ENCODE data around the gene NUCB1. TPM values are rescaled to one million over a fixed set of nuclear protein-coding genes. Genes with fewer than 3 reads are reported as not detected.

The NUCB1 gene
- total RNA-seq, 1 donor from 2014 or later = 117 TPM

DNA sequence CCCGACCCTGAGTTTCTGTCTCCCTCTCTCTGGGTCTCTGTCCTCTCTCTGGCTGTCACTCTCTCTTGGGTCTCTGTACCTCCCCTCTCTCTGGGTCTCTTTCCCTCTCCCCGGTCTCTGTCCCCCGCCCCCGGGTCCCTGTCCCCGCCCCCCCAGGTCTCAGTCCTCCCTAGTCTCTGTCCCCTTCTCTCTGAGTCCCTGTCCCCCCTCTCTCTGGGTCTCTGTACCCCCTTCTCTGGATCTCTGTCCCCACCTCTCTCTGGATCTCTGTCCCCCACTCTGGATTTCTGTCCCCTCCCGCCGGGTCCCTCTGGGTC lies 62.7 kb downstream of the NUCB1 start:
- Mint-ChIP-seq H3K9me3 (no peaks in the 10 kb centered on the region), H3K4me3 (peak overlapping the region; percentile 100), H3K36me3 (ENCODE audit: low read depth) (peaks cover 55% of the 10 kb centered on the region), H3K27me3 (no peaks in the 10 kb centered on the region), H3K27ac (peak overlapping the region; percentile 99), H3K4me1 (peaks cover 62% of the 10 kb centered on the region)
- no peak for DNase-seq
- intact Hi-C loops (cut with micrococcal nuclease) = loop anchor here (5.0 kb wide), 1 partner anchor 326 kb away; the partner anchor contains the start of gene DBP

DNA sequence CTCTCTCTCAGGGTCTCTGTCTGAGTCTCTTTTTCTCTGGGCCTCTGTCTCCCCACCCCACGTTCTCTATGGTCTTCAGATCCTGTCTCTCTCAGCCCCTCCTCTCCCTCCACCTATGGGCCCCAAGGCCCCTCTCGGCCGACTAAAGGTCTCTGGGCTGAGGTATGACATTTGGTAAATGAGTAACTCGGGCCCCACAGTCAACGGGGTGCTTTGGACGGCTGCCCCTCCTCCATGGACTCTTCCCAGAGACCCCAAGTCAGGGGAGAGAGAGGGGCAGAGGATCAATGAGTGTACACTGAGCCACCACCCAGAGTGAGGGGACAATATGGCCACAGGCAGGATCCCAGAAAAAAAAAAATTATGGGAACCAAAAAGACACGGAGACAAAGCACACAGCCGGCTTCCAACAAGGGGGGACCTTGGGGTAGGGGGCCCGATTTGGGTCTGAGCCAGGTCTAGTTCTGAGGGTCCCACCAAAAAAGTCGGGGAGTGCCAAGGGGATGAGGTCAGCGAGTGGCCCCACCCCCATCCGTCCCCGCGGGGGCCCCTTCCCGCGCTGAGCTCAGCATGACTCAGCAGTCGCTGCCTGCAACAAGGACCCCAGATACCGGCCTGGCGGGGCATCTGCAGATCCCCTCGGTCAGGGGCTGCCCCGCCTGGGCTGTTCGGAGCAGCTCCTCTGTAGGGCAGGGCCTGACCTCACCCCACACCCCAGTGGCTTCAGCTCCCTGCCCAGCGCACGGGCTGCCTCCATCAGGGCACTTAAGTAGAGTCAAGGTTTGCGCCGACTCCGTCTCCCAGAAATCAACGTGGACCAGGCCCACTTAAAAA lies 63.5 kb downstream of the NUCB1 start:
- peaks cover 63% of the 10 kb centered on the region for H3K4me1 Mint-ChIP-seq
- H3K36me3 Mint-ChIP-seq (ENCODE audit: low read depth) = peaks cover 54% of the 10 kb centered on the region
- intact Hi-C loops (cut with micrococcal nuclease) = loop anchor here (1.0 to 5.0 kb wide), 4 partner anchors 9 to 326 kb away; partner anchors contain the start of genes BAX, DBP and NUCB1

DNA sequence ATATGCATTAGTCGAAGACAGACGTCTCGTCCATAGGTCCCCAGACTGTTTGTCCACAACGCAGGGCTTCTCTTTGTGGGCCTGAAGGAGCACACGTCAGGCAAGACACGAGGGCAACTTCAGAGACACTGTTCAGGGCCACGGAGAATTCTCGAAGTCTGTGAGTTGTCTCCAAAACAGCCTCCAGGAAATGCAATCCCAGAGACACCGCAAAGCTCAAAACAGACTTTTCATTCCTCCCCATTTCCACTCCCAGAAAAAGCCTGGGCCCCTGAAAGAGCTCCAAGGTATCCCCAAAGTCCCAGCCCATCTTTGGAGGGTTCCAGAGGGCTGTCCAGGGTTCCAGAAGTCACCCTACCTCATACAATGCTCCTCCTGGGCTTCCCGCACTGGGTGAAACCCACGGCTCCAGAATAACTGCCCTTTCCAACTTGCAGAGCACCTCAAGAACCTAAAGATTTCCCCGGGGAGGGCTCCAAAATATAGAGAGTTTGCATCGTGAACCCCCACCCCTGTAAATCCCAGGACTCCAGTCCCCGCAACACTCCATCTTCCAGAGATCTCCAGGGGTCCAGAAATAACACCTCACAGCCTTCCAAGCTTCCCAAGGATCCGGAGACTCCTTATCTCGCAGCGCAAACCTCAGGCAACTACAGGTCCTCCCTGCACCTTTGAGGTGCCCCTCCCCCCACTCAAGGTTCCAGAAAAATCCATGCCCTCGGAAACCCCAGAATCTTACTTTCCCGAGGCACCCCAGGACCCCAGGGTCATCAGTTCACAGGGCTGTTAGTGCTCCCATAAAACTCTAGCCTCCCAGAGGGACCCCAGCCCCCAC lies 64.3 kb downstream of the NUCB1 start:
- H3K4me3 Mint-ChIP-seq = peak overlapping the region; percentile 100
- H3K4me1 Mint-ChIP-seq = peaks cover 58% of the 10 kb centered on the region
- intact Hi-C loops (cut with micrococcal nuclease) = loop anchor here (1.0 to 5.0 kb wide), 6 partner anchors 10 to 327 kb away; partner anchors contain the start of genes BAX, DBP, GYS1 and NUCB1
- peak overlapping the region; percentile 99 for H3K27ac Mint-ChIP-seq
- H3K36me3 Mint-ChIP-seq (ENCODE audit: low read depth) = peaks cover 54% of the 10 kb centered on the region
- DNase-seq = no peak
- no peaks in the 10 kb centered on the region for H3K27me3 Mint-ChIP-seq
- H3K9me3 Mint-ChIP-seq = no peaks in the 10 kb centered on the region

More for the DNA sequence above, 63.5 kb downstream of the NUCB1 start:
- no peaks in the 10 kb centered on the region for H3K9me3 Mint-ChIP-seq
- peak overlapping the region; percentile 99 for H3K27ac Mint-ChIP-seq
- H3K4me3 Mint-ChIP-seq = peak overlapping the region; percentile 100
- DNase-seq = peak; percentile 89
- no peaks in the 10 kb centered on the region for H3K27me3 Mint-ChIP-seq

DNA sequence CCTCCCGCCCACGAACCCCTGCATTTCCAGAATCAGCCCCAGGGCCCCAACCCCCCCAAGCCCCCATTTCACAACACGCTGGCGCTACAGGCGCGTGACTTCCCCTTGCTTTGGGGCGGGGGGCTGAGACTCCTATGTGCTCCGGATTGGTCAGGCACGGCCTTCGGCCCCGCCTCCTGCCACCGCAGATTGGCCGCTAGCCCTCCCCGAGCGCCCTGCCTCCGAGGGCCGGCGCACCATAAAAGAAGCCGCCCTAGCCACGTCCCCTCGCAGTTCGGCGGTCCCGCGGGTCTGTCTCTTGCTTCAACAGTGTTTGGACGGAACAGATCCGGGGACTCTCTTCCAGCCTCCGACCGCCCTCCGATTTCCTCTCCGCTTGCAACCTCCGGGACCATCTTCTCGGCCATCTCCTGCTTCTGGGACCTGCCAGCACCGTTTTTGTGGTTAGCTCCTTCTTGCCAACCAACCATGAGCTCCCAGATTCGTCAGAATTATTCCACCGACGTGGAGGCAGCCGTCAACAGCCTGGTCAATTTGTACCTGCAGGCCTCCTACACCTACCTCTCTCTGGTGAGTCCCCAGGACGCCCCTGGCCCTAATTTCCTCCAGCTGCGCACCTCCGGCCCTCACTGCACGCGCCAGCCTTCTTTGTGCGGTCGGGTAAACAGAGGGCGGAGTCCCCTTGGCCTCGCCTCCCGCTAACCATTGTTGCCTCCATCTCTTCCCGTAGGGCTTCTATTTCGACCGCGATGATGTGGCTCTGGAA lies 65.1 kb downstream of the NUCB1 start, which contains the start of gene FTL:
TSS of gene FTL (plus strand) at position 270 of the 766 bp plus-strand sequence. CDS start at position 469, 199 bp downstream.
- H3K27ac Mint-ChIP-seq = peak within 1 kb of the TSS; percentile 99
- H3K9me3 Mint-ChIP-seq = no peaks in the 10 kb centered on the region
- peaks cover 57% of the 10 kb centered on the region for H3K36me3 Mint-ChIP-seq (ENCODE audit: low read depth)
- peaks cover 58% of the 10 kb centered on the region for H3K4me1 Mint-ChIP-seq
- DNase-seq = peak; percentile 98
- intact Hi-C loops (cut with micrococcal nuclease) = loop anchor here (1.0 to 2.0 kb wide), 4 partner anchors 28 to 170 kb away; partner anchors contain the start of genes GYS1, NUCB1 and RUVBL2
- H3K27me3 Mint-ChIP-seq = no peaks in the 10 kb centered on the region
- peak within 1 kb of the TSS; percentile 100 for H3K4me3 Mint-ChIP-seq

DNA sequence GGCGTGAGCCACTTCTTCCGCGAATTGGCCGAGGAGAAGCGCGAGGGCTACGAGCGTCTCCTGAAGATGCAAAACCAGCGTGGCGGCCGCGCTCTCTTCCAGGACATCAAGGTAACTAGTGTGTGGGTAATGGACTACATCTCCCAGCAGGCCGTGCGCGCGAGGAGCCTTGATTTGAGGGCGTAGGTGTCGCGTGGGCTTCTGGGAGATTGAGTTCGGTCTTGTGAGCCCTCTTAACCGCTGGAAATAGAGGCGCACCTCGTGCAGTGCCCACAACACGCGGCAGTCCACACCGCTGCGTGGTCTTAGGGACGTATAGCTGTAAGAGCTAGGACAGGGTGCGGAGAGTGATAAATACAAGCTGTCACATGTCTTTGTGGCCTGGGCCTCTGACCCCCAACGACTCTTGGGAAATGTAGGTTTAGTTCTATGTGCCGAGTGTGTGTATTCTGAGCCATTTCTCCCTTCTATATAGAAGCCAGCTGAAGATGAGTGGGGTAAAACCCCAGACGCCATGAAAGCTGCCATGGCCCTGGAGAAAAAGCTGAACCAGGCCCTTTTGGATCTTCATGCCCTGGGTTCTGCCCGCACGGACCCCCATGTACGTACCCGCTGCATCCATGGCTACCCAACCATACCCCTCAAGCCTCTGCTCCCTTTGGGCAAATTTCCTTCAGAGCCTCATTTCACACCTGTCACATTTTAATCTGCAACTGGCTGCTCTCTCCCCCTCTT lies 65.9 kb downstream of the NUCB1 start:
- Mint-ChIP-seq H3K9me3 (no peaks in the 10 kb centered on the region), H3K27ac (peak overlapping the region; percentile 99), H3K27me3 (no peaks in the 10 kb centered on the region), H3K4me3 (peak overlapping the region; percentile 100), H3K4me1 (peaks cover 60% of the 10 kb centered on the region), H3K36me3 (ENCODE audit: low read depth) (peaks cover 55% of the 10 kb centered on the region)
- intact Hi-C loops (cut with micrococcal nuclease) = loop anchor here (1.0 to 2.0 kb wide), 4 partner anchors 27 to 171 kb away; partner anchors contain the start of genes GYS1, NUCB1 and RUVBL2
- DNase-seq = peak; percentile 96

DNA sequence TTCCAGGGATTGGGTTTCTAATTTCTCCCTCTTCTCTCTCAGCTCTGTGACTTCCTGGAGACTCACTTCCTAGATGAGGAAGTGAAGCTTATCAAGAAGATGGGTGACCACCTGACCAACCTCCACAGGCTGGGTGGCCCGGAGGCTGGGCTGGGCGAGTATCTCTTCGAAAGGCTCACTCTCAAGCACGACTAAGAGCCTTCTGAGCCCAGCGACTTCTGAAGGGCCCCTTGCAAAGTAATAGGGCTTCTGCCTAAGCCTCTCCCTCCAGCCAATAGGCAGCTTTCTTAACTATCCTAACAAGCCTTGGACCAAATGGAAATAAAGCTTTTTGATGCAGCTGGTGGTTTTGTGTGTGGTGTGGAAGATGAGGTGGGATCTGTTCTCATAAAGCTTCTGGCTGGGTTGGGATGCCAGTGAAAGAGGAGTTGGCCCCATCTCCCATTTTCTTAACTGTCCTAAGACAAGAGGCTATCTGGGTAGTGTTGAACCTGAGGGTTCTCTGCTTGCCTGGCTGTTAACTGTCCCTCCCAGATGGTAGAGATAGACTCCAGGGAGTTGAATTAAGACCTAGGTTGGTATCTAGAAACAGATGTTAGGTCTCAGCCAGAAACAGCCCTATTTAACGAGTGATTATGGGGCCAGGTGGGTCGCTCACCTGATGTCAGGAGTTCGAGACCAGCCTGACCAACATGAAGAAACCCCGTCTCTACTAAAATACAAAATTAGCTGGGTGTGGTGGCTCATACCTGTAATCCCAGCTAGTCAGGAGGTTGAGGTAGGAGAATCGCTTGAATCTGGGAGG lies 66.6 kb downstream of the NUCB1 start:
- intact Hi-C loops (cut with micrococcal nuclease) = no loop called here
- peak overlapping the region; percentile 99 for H3K27ac Mint-ChIP-seq
- DNase-seq = no peak
- no peaks in the 10 kb centered on the region for H3K27me3 Mint-ChIP-seq
- peaks cover 58% of the 10 kb centered on the region for H3K4me1 Mint-ChIP-seq
- no peaks in the 10 kb centered on the region for H3K9me3 Mint-ChIP-seq
- H3K4me3 Mint-ChIP-seq = peak overlapping the region; percentile 100
- H3K36me3 Mint-ChIP-seq (ENCODE audit: low read depth) = peaks cover 53% of the 10 kb centered on the region

DNA sequence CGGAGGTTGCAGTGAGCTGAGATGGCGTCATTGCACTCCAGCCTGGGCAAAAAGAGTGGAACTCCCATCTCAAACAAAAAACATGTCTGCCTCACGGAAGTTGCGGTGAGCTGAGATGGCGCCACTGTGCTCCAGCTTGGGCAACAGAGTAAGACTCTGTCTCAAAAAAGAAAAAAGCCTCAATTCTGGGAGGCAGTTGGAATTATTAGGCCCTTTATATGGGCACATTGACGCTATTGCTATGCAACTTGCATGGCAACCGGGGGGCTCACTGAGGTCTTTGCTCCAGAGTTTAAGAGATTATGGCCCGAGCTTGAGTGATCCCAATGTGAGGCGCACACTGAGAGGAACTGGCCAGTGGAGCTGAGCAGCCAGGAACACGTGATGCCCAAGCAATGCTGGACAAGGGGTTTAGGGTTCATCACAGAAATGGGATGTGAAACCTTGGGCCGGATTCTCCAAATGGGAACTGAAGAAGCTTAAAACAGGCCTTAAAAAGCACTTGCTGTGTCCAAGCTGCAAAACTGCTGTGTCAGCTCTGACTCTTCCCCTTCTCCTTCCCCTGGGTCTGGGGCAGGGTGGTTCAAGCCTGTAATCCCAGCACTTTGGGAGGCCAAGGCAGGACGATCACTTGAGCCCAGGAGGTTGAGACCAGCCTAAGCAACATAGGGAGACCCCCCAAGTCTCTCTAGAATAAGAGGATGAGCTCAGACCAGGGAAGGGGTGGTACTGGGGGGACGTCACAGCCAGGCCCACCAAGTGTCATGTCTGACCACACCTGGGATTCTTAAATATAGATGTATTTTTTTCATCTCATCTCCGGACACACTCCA lies 67.5 kb downstream of the NUCB1 start:
- Mint-ChIP-seq H3K4me1 (peaks cover 50% of the 10 kb centered on the region), H3K27me3 (no peaks in the 10 kb centered on the region), H3K36me3 (ENCODE audit: low read depth) (peaks cover 48% of the 10 kb centered on the region), H3K9me3 (no peaks in the 10 kb centered on the region), H3K4me3 (peak overlapping the region; percentile 100), H3K27ac (peak overlapping the region; percentile 54)
- intact Hi-C loops (cut with micrococcal nuclease) = no loop called here
- peak; percentile 65 for DNase-seq

DNA sequence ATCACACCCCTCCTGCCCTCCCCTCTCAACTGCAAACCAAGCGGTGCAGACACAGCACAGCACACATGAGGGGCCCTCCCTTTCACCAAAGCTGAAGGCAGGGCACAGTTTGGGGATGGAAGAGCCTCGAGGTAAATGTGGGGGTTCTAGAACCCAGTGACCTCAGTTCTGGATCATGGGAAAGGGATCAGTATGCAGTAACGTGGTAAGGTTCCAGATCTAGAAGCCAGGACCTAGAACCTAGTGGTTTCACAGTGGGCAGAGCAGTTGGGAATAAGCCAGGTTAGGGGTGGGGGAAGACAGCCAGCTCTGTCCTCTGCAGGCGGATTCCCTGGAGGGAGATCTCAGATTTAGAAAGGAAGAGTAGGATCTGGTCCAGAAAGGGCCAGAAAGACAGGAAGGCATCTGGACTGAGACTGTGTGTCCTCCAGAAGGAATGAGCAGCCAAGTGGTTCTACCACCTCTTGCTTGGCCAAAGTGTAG lies 68.1 kb downstream of the NUCB1 start:
- no peaks in the 10 kb centered on the region for H3K9me3 Mint-ChIP-seq
- intact Hi-C loops (cut with micrococcal nuclease) = no loop called here
- peak overlapping the region; percentile 28 for H3K4me3 Mint-ChIP-seq
- no peak for DNase-seq
- H3K27ac Mint-ChIP-seq = peak overlapping the region; percentile 54
- H3K27me3 Mint-ChIP-seq = no peaks in the 10 kb centered on the region
- peaks cover 50% of the 10 kb centered on the region for H3K36me3 Mint-ChIP-seq (ENCODE audit: low read depth)
- peaks cover 47% of the 10 kb centered on the region for H3K4me1 Mint-ChIP-seq

DNA sequence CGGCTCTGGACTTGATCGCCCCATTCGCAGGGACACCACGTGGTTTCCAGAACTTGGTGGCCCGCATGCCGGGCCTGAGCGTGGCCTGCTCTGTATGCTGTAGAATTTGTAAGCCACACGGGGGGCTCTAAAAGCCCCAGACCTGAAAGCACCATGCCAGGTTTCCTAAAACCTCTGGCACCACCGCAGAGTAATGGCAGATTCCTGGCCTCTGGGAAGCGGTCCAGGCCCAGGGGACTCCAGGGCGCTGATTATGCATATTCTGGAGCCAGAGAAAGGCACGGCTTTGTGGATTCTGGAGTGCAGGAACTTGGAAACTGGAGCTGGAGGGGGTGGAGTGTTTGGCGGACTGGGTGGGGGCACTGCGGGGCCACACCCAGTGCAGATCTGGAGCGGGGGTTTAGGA lies 68.7 kb downstream of the NUCB1 start:
- Mint-ChIP-seq H3K36me3 (ENCODE audit: low read depth) (peaks cover 49% of the 10 kb centered on the region), H3K27ac (no peak overlapping the region), H3K4me1 (peaks cover 41% of the 10 kb centered on the region), H3K4me3 (no peak overlapping the region), H3K27me3 (no peaks in the 10 kb centered on the region), H3K9me3 (no peaks in the 10 kb centered on the region)
- intact Hi-C loops (cut with micrococcal nuclease) = no loop called here
- DNase-seq = no peak

DNA sequence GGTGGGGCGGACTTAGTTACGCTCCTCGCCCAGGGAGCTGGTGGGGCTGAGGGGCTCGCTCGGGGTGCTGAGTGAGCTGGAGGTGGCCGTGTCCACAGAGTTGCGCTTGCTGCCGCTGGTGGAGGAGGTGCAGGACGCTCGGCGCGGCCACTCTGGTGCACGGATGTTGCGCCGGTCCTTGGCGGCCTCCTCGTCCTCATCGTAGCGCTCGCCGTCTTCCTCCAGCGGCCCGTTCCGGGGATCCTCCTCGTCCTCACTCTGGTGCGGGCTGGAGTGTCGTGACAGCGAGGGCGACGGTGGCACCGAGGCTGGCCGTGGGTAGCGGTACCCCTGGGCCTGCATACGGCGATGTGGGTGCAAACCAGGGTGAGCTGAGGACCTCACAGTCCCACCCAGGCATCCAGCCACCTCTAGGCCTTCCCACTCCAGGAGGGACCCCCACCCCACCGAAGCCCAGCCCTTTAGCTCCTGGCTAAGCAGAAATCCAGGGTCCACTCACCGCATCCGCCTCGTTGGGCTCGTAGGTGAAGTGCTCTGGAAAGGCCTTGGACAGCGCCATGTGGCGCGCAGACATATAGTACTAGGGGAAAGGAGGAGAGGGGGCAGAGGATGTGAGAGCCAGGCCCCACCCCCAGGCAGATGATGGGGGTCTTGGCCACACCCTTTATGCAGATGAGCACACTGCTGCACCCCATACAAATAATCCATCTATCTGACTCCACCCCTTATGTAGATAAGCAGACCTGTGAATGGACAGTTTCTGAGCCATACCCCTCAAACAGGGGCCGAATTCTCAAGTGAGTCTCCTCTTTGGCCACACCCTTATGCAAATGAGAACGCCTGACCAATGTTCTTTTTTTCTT lies 69.4 kb downstream of the NUCB1 start:
- Mint-ChIP-seq H3K9me3 (no peaks in the 10 kb centered on the region), H3K36me3 (ENCODE audit: low read depth) (peaks cover 48% of the 10 kb centered on the region), H3K4me1 (peaks cover 34% of the 10 kb centered on the region), H3K4me3 (no peak overlapping the region), H3K27ac (no peak overlapping the region), H3K27me3 (no peaks in the 10 kb centered on the region)
- intact Hi-C loops (cut with micrococcal nuclease) = no loop called here
- peak; percentile 68 for DNase-seq
